ENCODE results near the gene TXNIP. TPM values are rescaled to one million over a fixed set of nuclear protein-coding genes. Genes with fewer than 3 reads are reported as not detected.

The TXNIP gene
- total RNA-seq, 1 donor from 2014 or later, result 19.0 TPM

- no peak for DNase-seq (ENCODE audit: low read depth)
- TF ChIP-seq, protein P1, sequence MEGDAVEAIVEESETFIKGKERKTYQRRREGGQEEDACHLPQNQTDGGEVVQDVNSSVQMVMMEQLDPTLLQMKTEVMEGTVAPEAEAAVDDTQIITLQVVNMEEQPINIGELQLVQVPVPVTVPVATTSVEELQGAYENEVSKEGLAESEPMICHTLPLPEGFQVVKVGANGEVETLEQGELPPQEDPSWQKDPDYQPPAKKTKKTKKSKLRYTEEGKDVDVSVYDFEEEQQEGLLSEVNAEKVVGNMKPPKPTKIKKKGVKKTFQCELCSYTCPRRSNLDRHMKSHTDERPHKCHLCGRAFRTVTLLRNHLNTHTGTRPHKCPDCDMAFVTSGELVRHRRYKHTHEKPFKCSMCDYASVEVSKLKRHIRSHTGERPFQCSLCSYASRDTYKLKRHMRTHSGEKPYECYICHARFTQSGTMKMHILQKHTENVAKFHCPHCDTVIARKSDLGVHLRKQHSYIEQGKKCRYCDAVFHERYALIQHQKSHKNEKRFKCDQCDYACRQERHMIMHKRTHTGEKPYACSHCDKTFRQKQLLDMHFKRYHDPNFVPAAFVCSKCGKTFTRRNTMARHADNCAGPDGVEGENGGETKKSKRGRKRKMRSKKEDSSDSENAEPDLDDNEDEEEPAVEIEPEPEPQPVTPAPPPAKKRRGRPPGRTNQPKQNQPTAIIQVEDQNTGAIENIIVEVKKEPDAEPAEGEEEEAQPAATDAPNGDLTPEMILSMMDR (IDR thresholded peaks at IDR 0.05; ENCODE audit: insufficient read depth, low read length, poor library complexity, severe bottlenecking), result no peak
Measured at GRCh38 chr1:146021622-146022402, 25.4 kb upstream of the TXNIP start, which contains the start of gene HJV. HJV (minus strand) TSS chr1:146021735; CDS start chr1:146020231, 1,504 bp downstream.

DNA sequence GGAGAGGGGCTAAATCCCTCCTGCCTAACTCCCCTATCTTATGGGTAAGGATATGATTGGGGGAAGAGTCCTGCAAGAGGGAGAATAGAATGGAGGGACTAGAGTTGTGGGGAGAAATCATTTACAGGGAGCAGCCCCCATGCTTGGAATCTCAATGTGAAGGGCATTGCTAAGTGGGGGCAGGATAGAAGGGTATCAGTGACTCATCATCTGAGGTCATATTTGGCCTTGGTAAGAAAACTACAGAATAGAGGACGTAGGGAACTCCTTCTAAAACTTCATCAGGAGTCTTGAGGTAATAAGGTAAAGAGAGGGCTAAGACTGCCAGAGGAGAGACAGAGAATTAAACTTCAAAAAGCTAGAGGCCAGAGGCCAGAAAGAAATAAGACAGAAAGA is 24.7 kb upstream of the TXNIP start:
- no peak overlapping the region for H3K4me3 ChIP-seq (ENCODE audit: low read depth, low read length)
- no peak for DNase-seq (ENCODE audit: low read depth)
- peaks cover 33% of the 10 kb centered on the region for H3K27me3 ChIP-seq (ENCODE audit: control insufficient read depth, insufficient read depth, low read length)
- TF ChIP-seq, protein P1 (IDR thresholded peaks at IDR 0.05; ENCODE audit: insufficient read depth, low read length, poor library complexity, severe bottlenecking), result no peak
- H3K36me3 ChIP-seq (ENCODE audit: control insufficient read depth, insufficient read depth, low read length), result no peaks in the 10 kb centered on the region

More at GRCh38 chr1:146021622-146022402, 25.4 kb upstream of the TXNIP start, which contains the start of gene HJV:
- Histone ChIP-seq H3K36me3 (ENCODE audit: control insufficient read depth, insufficient read depth, low read length) (no peaks in the 10 kb centered on the region), H3K4me3 (ENCODE audit: low read depth, low read length) (no peak within 1 kb of the TSS), H3K27me3 (ENCODE audit: control insufficient read depth, insufficient read depth, low read length) (peaks cover 33% of the 10 kb centered on the region)

GRCh38 chr1:146020058-146021049 is 24.0 kb upstream of the TXNIP start:
- Histone ChIP-seq H3K4me3 (ENCODE audit: low read depth, low read length) (no peak overlapping the region), H3K27me3 (ENCODE audit: control insufficient read depth, insufficient read depth, low read length) (peaks cover 33% of the 10 kb centered on the region), H3K36me3 (ENCODE audit: control insufficient read depth, insufficient read depth, low read length) (no peaks in the 10 kb centered on the region)
- no peak for DNase-seq (ENCODE audit: low read depth)
- TF ChIP-seq, protein P1 (IDR thresholded peaks at IDR 0.05; ENCODE audit: insufficient read depth, low read length, poor library complexity, severe bottlenecking), result no peak

DNA sequence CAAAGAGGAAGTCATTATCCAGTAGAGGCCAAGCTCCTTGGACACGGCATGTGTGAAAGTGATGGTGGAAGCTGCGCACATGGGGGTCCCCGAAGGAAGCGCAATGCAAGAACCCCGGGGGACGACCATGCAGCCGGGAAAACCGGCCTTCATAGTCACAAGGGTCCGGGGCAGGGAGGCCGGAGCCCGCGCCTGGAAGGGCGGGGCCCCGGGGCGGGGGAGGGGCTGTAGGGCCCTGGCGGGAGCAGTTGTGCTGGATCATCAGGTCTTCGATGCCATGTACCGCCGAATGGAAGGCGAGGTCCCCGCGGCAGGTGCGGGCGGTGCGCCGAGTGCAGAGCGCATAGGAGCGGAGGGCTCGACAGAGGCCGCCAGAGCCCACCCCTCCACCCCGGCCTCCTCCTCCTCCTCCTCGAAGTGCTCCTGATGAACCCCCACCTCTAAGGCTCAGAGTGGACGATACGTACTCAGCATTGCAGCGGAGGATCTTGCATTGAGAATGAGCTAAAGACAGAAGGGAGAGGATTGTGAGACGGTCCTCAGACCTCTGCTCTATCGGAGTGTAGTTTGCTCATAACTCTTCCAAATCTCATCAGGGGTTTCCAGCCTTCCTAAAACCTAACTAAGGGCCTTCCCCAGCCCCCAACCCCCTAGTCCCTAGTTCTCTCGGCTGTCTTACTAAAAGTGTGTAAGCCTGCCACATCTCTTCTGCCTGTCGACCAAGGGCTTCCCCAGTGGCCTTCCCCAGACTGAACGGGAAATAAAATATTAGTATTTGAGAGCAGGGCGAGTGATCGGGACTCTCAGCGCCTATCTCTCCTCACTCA is 23.1 kb upstream of the TXNIP start:
- H3K36me3 ChIP-seq (ENCODE audit: control insufficient read depth, insufficient read depth, low read length), result no peaks in the 10 kb centered on the region
- H3K27me3 ChIP-seq (ENCODE audit: control insufficient read depth, insufficient read depth, low read length), result peaks cover 33% of the 10 kb centered on the region
- DNase-seq (ENCODE audit: low read depth), result no peak
- TF ChIP-seq, protein P1 (IDR thresholded peaks at IDR 0.05; ENCODE audit: insufficient read depth, low read length, poor library complexity, severe bottlenecking), result no peak
- H3K4me3 ChIP-seq (ENCODE audit: low read depth, low read length), result no peak overlapping the region

DNA sequence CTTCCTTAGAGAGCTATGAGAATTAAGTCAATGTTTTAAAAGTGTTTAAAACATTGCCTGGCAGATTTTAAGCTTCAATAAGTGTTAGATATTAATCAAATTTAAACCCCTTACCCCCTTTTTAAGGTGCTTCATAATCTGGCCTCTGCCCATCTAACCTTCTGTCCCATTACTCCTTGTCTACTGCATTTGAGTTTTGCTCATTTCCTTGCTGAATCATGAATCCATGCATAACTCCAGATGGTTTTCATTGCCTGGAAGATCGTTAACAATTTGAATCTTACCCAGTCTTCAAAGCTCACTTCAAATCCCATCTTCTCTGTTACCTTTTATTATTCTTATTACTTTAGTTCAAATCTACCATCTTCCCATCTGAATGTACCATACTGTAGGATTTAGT is 20.5 kb upstream of the TXNIP start:
- DNase-seq (ENCODE audit: low read depth), result no peak
- Histone ChIP-seq H3K4me3 (ENCODE audit: low read depth, low read length) (no peak overlapping the region), H3K36me3 (ENCODE audit: control insufficient read depth, insufficient read depth, low read length) (no peaks in the 10 kb centered on the region), H3K27me3 (ENCODE audit: control insufficient read depth, insufficient read depth, low read length) (peaks cover 30% of the 10 kb centered on the region)
- TF ChIP-seq, protein P1 (IDR thresholded peaks at IDR 0.05; ENCODE audit: insufficient read depth, low read length, poor library complexity, severe bottlenecking), result no peak
